Heart right ventricle (tissue), 16 donors: ENCODE measurements around the gene TRIM72. TPM values are rescaled to one million over a fixed set of nuclear protein-coding genes. Genes with fewer than 3 reads are reported as not detected.
"Not testable (repeated sequence)": the region's sequence is repeated elsewhere in the genome, so short reads cannot be mapped to it uniquely, and the experiment has no call there.

Experiments
- ATAC-seq, 8 donors: fragments of 200-7000 bp; cut with Tn5 transposase; one replicate each; pipeline ENCODE4 v1.9.1; 2020; ENCODE audit warnings: mild to moderate bottlenecking in 8 of 8, moderate library complexity in 8 of 8, moderate number of reproducible peaks in 1 of 8
- DNase-seq, 2 donors: peaks; one replicate each; pipeline ENCODE4 v3.0.0-alpha.2; 2020
- H3K27ac ChIP-seq, 10 donors: fragments of 200-600 bp; sonication (generic) in 2 of 10; one replicate each; pipeline versions ENCODE4 v1.5.0 to v1.8.0; 2020 to 2022; ENCODE audit warnings: mild to moderate bottlenecking in 3 of 10
- H3K27me3 ChIP-seq, 7 donors: fragments of 200-600 bp; one replicate each; pipeline ENCODE4 v1.8.0; 2021 to 2022; ENCODE audit warnings: mild to moderate bottlenecking in 2 of 7
- H3K36me3 ChIP-seq, 9 donors: fragments of 200-600 bp; sonication (generic) in 1 of 9; one replicate each; pipeline versions ENCODE4 v1.5.0 to v1.8.0; 2020 to 2022; ENCODE audit warnings: mild to moderate bottlenecking in 2 of 9
- H3K4me1 ChIP-seq, 9 donors: fragments of 200-600 bp; sonication (generic) in 1 of 9; one replicate each; pipeline versions ENCODE4 v1.5.0 to v1.8.0; 2020 to 2022; ENCODE audit warnings: mild to moderate bottlenecking in 4 of 9
- H3K4me3 ChIP-seq, 10 donors: fragments of 200-600 bp; sonication (generic) in 2 of 10; one replicate each; pipeline versions ENCODE4 v1.5.0 to v1.8.0; 2020 to 2022; ENCODE audit warnings: mild to moderate bottlenecking in 7 of 10, moderate library complexity in 2 of 10
- H3K9me3 ChIP-seq, 11 donors: fragments of 200-600 bp in 10 of 11; sonication (generic) in 2 of 11; one replicate each; pipeline versions ENCODE4 v1.5.0 to v1.8.0; 2013 to 2022; ENCODE audit warnings: mild to moderate bottlenecking in 2 of 11, control low read depth in 1 of 11, moderate library complexity in 1 of 11
- WGBS, 2 donors: extraction: QIAGEN DNeasy Blood & Tissue Kit; methylation state at CpG; one replicate each; pipeline ENCODE4 v1.1.7; 2013; ENCODE audit warnings: inconsistent platforms in 1 of 2; 5-methylcytosine and 5-hydroxymethylcytosine counted together
- intact Hi-C, 10 donors: fragments of 100-400 bp; cut with DNase I; formaldehyde crosslinking; loops; one replicate each; pipeline versions ENCODE4 v1.11.1 to v1.14.2; 2022
- polyA plus RNA-seq, 2 donors: library from polyadenylated mRNA; stranded (reverse); fragments of 200-250 nt; gene quantifications; one replicate each; pipeline ENCODE4 v1.2.3, GENCODE V29; 2013
- total RNA-seq, 10 donors: library from RNA; stranded (reverse); fragmentation: NEBNext Ultra II Directional in 3 of 10; extraction: Animal tissue kit (Norgen Biotek cat#: 25700) in 3 of 10; gene quantifications; one replicate each; pipeline versions ENCODE4 v1.2.1 to v1.2.4, GENCODE V29; 2021 to 2023
- TF ChIP-seq, protein P1 (sequence below), 9 donors: fragments of 200-600 bp; sonication (generic) in 2 of 9; IDR thresholded peaks; one replicate each; pipeline versions ENCODE4 v1.5.0 to v1.8.0; 2021 to 2022; ENCODE audit warnings: antibody characterized with exemption in 9 of 9, mild to moderate bottlenecking in 5 of 9, moderate library complexity in 1 of 9
- donor health status: Arrhythmogenic right ventricular cardiomyopathy.
- donor health status: ischemic (EF 13 %, LVEDD 7.1; RV severe dilation, severe dysfunction).
- donor health status: healthy with polysubstance abuse.
- donor health status: DM: no; HTN: yes; CAD: no.
- donor health status: DM: no; HTN: no; CAD: no.
- donor health status: ischemic (EF 25% LVEDD 6.9; RV normal size, moderate dysfunction).
- donor health status: ischemic (EF 25% LVEDD 5.7; RV mildly dilated, moderate dysfunction).
- donor health status: healthy.
- donor health status: DM: yes; HTN: yes; CAD: no.
- donor health status: Ischemic cardiomyopathy.
- donor health status: ischemic (EF 35%, LVEDD 5.7; RV mildly dilated, moderate dysfunction).
- donor health status: nonischemic (EF 11% LVEDD 7.7; RV severe dilation, severe dysfunction).
- donor health status: DM: yes; HTN: yes; CAD: no.
- donor health status: PGD.
- donor health status: ischemic (EF 29% LVEDD 5.4; RV normal size, mild dysfunction).
- donor health status: nonischemic (EF 23%, LVEDD 6.1; RV moderate dilation, normal function).

The TRIM72 gene
- total and polyA plus RNA-seq, 12 donors, result 0.51 to 4.8 (median 1.1) TPM

DNA sequence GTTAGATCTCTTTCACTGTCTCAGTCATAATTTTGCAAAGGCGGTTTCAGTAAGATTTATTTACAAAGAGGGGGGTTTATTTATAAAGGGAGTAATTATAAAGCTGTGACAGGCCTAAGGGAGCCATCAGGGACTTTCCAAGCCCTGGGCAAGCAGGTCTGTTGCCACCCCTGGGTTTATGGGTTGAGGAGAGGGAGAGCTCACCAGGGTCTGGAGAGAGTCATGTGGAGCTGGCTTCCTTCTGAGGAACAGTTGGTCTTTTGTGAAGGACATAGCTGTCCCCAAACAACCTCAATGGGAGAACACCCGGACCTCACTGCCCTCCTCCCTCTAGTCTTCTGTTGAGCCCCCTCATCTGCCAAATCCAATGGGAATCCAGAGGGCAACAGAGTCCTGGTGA lies 55.6 kb downstream of the TRIM72 start:
- TF ChIP-seq, protein P1, sequence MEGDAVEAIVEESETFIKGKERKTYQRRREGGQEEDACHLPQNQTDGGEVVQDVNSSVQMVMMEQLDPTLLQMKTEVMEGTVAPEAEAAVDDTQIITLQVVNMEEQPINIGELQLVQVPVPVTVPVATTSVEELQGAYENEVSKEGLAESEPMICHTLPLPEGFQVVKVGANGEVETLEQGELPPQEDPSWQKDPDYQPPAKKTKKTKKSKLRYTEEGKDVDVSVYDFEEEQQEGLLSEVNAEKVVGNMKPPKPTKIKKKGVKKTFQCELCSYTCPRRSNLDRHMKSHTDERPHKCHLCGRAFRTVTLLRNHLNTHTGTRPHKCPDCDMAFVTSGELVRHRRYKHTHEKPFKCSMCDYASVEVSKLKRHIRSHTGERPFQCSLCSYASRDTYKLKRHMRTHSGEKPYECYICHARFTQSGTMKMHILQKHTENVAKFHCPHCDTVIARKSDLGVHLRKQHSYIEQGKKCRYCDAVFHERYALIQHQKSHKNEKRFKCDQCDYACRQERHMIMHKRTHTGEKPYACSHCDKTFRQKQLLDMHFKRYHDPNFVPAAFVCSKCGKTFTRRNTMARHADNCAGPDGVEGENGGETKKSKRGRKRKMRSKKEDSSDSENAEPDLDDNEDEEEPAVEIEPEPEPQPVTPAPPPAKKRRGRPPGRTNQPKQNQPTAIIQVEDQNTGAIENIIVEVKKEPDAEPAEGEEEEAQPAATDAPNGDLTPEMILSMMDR (IDR thresholded peaks at IDR 0.05), result no peak
- intact Hi-C loops, result loop anchor here in 1 of 10 donors (10.0 kb wide), 1 partner anchor 55 kb away; no protein-coding TSS in a partner anchor
- H3K4me1 ChIP-seq, result peaks cover 0 to 12% (median 0%) of the 10 kb centered on the region in 9 donors

DNA sequence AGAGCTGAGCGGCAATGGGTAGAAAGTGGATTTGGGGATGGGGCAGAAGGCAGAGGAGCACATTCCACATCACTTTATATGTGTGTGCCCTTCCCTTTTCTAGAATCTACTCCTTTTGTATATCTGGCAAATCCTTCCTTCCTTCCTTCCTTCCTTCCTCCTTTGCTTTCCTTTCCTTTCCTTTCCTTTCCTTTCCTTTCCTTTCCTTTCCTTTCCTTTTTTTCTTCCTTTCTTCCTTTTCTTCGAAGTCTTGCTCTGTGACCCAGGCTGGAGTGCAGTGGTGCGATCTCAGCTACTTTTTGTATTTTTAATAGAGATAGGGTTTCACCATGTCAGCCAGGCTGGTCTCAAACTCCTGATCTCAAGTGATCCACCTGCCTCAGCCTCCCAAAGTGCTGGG lies 56.1 kb downstream of the TRIM72 start:
- intact Hi-C loops, result loop anchor here in 1 of 10 donors (10.0 kb wide), 1 partner anchor 55 kb away; no protein-coding TSS in a partner anchor
- not testable (repeated sequence) for H3K4me1 ChIP-seq, H3K4me3 ChIP-seq, DNase-seq, ATAC-seq, H3K27ac ChIP-seq, H3K9me3 ChIP-seq
- H3K27me3 ChIP-seq, result peaks cover 0 to 50% (median 10%) of the 10 kb centered on the region in 7 donors
- peaks cover 0 to 65% (median 0%) of the 10 kb centered on the region in 9 donors for H3K36me3 ChIP-seq
- WGBS, 2 donors, result 60 to 88% methylated on average over 3 of the region's 3 CpGs

More for the DNA sequence above, 55.6 kb downstream of the TRIM72 start:
- peaks cover 0 to 61% (median 0%) of the 10 kb centered on the region in 9 donors for H3K36me3 ChIP-seq
- no peak overlapping the region for H3K27ac ChIP-seq
- H3K9me3 ChIP-seq, result no peaks in the 10 kb centered on the region
- H3K27me3 ChIP-seq, result peaks cover 0 to 54% (median 14%) of the 10 kb centered on the region in 7 donors
- 68 to 80% methylated on average over 2 of the region's 2 CpGs for WGBS, 2 donors
- no peak overlapping the region for H3K4me3 ChIP-seq
- DNase-seq (no peak), ATAC-seq (no peak)

DNA sequence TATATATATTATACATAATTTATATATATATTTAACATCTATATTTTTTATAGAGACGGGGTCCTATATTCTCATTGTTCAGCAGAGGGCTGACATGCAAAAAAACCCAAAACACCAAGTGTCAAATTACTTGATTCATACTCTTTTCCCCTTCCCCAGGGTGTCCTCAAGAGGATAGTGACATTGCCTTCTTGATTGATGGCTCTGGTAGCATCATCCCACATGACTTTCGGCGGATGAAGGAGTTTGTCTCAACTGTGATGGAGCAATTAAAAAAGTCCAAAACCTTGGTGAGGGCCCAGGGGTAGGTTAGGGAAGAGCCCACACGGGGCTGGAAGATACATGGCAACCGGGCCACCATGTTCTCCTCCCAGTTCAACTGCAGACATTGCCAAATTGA lies 56.9 kb downstream of the TRIM72 start:
- Histone ChIP-seq H3K4me3 (no peak overlapping the region), H3K36me3 (peaks cover 0 to 73% (median 0%) of the 10 kb centered on the region in 9 donors), H3K4me1 (no peaks in the 10 kb centered on the region), H3K9me3 (no peaks in the 10 kb centered on the region), H3K27ac (no peak overlapping the region), H3K27me3 (peaks cover 0 to 43% (median 8%) of the 10 kb centered on the region in 7 donors)
- TF ChIP-seq, protein P1 (IDR thresholded peaks at IDR 0.05), result no peak
- ATAC-seq (no peak), DNase-seq (no peak)
- WGBS, 2 donors, result 83 to 85% methylated on average over 5 of the region's 5 CpGs
- intact Hi-C loops, result no loop called here

DNA sequence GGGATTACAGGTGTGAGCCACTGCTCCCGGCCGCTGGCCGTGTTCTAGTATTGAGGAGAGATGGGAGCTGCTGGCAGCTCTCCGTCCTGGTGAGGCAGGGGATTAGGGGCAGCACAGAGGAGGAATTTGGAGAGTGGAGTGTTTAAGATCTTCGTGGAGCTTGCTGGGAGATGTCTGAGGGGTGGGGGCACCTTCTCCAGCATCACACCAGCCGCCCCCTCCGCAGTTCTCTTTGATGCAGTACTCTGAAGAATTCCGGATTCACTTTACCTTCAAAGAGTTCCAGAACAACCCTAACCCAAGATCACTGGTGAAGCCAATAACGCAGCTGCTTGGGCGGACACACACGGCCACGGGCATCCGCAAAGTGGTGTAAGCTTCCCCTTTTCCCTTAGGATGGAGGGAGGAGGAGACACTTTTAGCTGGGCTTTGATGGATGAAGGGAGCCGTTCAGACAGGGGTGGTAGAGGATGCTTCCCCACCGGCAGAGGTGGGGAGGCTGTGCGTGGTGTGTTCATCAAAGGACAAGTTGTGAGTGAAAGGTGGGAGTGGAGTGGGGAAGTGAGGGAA lies 57.8 kb downstream of the TRIM72 start:
- peaks cover 0 to 34% (median 7%) of the 10 kb centered on the region in 7 donors for H3K27me3 ChIP-seq
- intact Hi-C loops, result no loop called here
- peaks cover 0 to 83% (median 0%) of the 10 kb centered on the region in 9 donors for H3K36me3 ChIP-seq

More for the DNA sequence above, 57.8 kb downstream of the TRIM72 start:
- H3K27ac ChIP-seq, result no peak overlapping the region
- no peak for DNase-seq
- WGBS, 2 donors, result 67 to 78% methylated on average over 16 of the region's 16 CpGs
- TF ChIP-seq, protein P1 (IDR thresholded peaks at IDR 0.05), result no peak
- ATAC-seq, result no peak
- no peaks in the 10 kb centered on the region for H3K9me3 ChIP-seq
- H3K4me3 ChIP-seq, result no peak overlapping the region
- H3K4me1 ChIP-seq, result no peaks in the 10 kb centered on the region
